ENCODE measurements around the gene LRP1B.

Gene LRP1B

GRCh38 chr2:140804700-140805260 is 1326.0 kb downstream of the LRP1B start:
- Mint-ChIP-seq H3K4me3 (no peak overlapping the region), H3K27me3 (ENCODE audit: low read depth) (no peaks in the 10 kb centered on the region), H3K4me1 (no peaks in the 10 kb centered on the region), H3K9me3 (no peaks in the 10 kb centered on the region), H3K36me3 (ENCODE audit: low read depth) (no peaks in the 10 kb centered on the region), H3K27ac (no peak overlapping the region)
- TF ChIP-seq, protein P1, sequence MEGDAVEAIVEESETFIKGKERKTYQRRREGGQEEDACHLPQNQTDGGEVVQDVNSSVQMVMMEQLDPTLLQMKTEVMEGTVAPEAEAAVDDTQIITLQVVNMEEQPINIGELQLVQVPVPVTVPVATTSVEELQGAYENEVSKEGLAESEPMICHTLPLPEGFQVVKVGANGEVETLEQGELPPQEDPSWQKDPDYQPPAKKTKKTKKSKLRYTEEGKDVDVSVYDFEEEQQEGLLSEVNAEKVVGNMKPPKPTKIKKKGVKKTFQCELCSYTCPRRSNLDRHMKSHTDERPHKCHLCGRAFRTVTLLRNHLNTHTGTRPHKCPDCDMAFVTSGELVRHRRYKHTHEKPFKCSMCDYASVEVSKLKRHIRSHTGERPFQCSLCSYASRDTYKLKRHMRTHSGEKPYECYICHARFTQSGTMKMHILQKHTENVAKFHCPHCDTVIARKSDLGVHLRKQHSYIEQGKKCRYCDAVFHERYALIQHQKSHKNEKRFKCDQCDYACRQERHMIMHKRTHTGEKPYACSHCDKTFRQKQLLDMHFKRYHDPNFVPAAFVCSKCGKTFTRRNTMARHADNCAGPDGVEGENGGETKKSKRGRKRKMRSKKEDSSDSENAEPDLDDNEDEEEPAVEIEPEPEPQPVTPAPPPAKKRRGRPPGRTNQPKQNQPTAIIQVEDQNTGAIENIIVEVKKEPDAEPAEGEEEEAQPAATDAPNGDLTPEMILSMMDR (IDR thresholded peaks at IDR 0.05; ENCODE audit: unreplicated experiment in 3 of 3), result no peak

DNA sequence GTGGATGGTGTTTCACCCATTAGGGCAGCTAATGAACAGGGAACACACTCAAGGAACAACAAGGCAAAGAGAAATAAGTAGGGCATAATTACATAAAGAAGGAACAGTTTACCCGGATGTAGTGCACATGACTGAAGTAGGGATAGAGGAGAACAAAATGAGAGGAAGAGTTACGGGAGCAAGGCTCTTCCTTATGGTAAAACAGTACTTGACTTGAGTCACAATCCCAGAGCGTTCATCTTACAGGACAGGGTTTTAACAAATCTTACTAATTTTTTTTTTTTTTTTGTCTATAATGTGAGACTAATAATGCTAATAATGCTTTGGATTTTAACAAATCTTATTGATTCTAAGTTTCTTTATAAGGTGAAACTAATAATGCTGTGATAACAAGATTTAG is 1329.5 kb downstream of the LRP1B start:
- Mint-ChIP-seq H3K27ac (no peak overlapping the region), H3K27me3 (ENCODE audit: low read depth) (no peaks in the 10 kb centered on the region), H3K4me3 (no peak overlapping the region), H3K4me1 (no peaks in the 10 kb centered on the region), H3K9me3 (no peaks in the 10 kb centered on the region), H3K36me3 (ENCODE audit: low read depth) (no peaks in the 10 kb centered on the region)
- TF ChIP-seq, protein P1 (IDR thresholded peaks at IDR 0.05; ENCODE audit: unreplicated experiment in 3 of 3), result no peak

DNA sequence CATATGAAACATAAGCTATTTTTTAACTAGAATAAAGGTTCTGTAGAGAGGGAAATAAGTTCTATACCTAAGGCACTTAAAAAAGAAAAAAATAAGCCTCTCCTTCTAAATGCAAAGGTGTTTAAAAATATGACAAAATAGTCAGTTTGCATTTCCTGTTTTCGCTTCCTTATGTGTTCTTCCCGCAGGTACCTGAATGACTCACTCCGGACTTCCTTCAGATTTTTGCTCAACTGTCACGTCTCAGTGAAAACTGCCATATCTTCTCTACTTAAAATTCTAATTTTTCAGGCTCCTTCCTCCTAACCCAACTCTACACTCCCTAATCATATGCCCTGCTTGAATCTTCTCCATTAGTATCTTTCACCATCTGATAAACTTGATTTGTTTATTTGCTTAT is 1333.1 kb downstream of the LRP1B start:
- Mint-ChIP-seq H3K9me3 (no peaks in the 10 kb centered on the region), H3K27ac (no peak overlapping the region), H3K27me3 (ENCODE audit: low read depth) (no peaks in the 10 kb centered on the region), H3K4me1 (no peaks in the 10 kb centered on the region), H3K4me3 (no peak overlapping the region), H3K36me3 (ENCODE audit: low read depth) (no peaks in the 10 kb centered on the region)
- TF ChIP-seq, protein P1 (IDR thresholded peaks at IDR 0.05; ENCODE audit: unreplicated experiment in 3 of 3), result no peak

DNA sequence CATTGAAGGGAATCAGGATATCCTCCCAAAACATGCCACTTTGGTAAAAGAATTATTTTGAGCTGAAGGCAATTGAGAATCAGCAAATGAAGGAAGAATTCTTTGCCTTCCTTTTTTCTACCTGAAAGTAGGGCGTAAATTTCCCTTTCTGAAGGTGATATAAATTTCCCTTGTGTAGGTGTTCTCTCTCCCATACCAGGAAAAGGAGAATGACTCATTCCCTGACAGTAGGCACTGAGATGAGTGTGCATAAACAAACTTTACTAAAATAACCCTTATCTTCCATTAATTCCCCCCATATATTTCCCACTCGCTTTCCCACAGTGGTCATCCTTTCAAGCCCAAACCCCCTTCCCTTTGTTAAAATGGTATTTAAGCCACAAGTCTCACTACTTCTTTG is 1339.0 kb downstream of the LRP1B start:
- Mint-ChIP-seq H3K36me3 (ENCODE audit: low read depth) (no peaks in the 10 kb centered on the region), H3K4me1 (no peaks in the 10 kb centered on the region), H3K9me3 (peaks cover 5% of the 10 kb centered on the region), H3K27ac (no peak overlapping the region), H3K27me3 (ENCODE audit: low read depth) (no peaks in the 10 kb centered on the region), H3K4me3 (no peak overlapping the region)
- TF ChIP-seq, protein P1 (IDR thresholded peaks at IDR 0.05; ENCODE audit: unreplicated experiment in 3 of 3), result no peak

GRCh38 chr2:140786585-140786984 is 1344.2 kb downstream of the LRP1B start:
- no peaks in the 10 kb centered on the region for H3K27me3 Mint-ChIP-seq (ENCODE audit: low read depth)
- TF ChIP-seq, protein P1 (IDR thresholded peaks at IDR 0.05; ENCODE audit: unreplicated experiment in 3 of 3), result no peak
- H3K27ac Mint-ChIP-seq, result no peak overlapping the region
- H3K4me1 Mint-ChIP-seq, result no peaks in the 10 kb centered on the region
- no peaks in the 10 kb centered on the region for H3K36me3 Mint-ChIP-seq (ENCODE audit: low read depth)
- H3K9me3 Mint-ChIP-seq, result no peaks in the 10 kb centered on the region
- no peak overlapping the region for H3K4me3 Mint-ChIP-seq

GRCh38 chr2:140775411-140775810 is 1355.4 kb downstream of the LRP1B start:
- Mint-ChIP-seq H3K9me3 (no peaks in the 10 kb centered on the region), H3K36me3 (ENCODE audit: low read depth) (no peaks in the 10 kb centered on the region), H3K4me3 (no peak overlapping the region), H3K27ac (no peak overlapping the region), H3K4me1 (peaks cover 5% of the 10 kb centered on the region), H3K27me3 (ENCODE audit: low read depth) (no peaks in the 10 kb centered on the region)
- TF ChIP-seq, protein P1 (IDR thresholded peaks at IDR 0.05; ENCODE audit: unreplicated experiment in 3 of 3), result no peak

Data from nephron (organoid).